Ascending aorta (tissue), 2 donors: ENCODE results near the gene LARP1. TPM values are rescaled to one million over a fixed set of nuclear protein-coding genes. Genes with fewer than 3 reads are reported as not detected.

Experiments
- DNase-seq, 2 donors: peaks; one replicate each; pipeline ENCODE4 v3.0.0-alpha.2; 2019; ENCODE audit warnings: low spot score in 2 of 2
- H3K27ac ChIP-seq, 2 donors: fragments of 200-600 bp; sonication (generic); one replicate each; pipeline ENCODE4 v1.5.1; 2016 to 2017; ENCODE audit warnings: mild to moderate bottlenecking in 1 of 2
- H3K27me3 ChIP-seq: fragments of 200-600 bp; sonication (generic); one replicate; pipeline ENCODE4 v1.5.1; 2017
- H3K36me3 ChIP-seq, 2 donors: fragments of 200-600 bp; sonication (generic); one replicate each; pipeline ENCODE4 v1.5.1; 2016
- H3K4me1 ChIP-seq, 2 donors: fragments of 200-600 bp; sonication (generic); one replicate each; pipeline ENCODE4 v1.5.1; 2016 to 2017; ENCODE audit warnings: mild to moderate bottlenecking in 1 of 2
- H3K4me3 ChIP-seq, 2 donors: fragments of 200-600 bp; sonication (generic); one replicate each; pipeline ENCODE4 v1.5.1; 2016 to 2017; ENCODE audit warnings: mild to moderate bottlenecking in 1 of 2
- H3K9me3 ChIP-seq, 2 donors: fragments of 200-600 bp; sonication (generic); one replicate each; pipeline ENCODE4 v1.5.1; 2016
- intact Hi-C: fragments of 100-400 bp; cut with DNase I; formaldehyde crosslinking; loops from one replicate; pipeline ENCODE4 v1.15.1; 2023
- total RNA-seq: library from RNA; depleted of rRNA; stranded (reverse); fragments of >200 nt; gene quantifications from one replicate; pipeline ENCODE4 v1.1.0, GENCODE V29; 2016
- TF ChIP-seq, protein P1 (sequence below), 3 experiments: fragments of 200-600 bp in 2 of 3; fragments of 450-650 bp in 1 of 3; sonication (generic) in 2 of 3; IDR thresholded peaks; one replicate each; pipeline ENCODE4 v1.5.1; 2016 to 2019; ENCODE audit warnings: antibody characterized with exemption in 3 of 3, mild to moderate bottlenecking in 1 of 3, moderate library complexity in 1 of 3

The LARP1 gene
- total RNA-seq, 1 donor from 2014 or later, result 105 TPM

DNA sequence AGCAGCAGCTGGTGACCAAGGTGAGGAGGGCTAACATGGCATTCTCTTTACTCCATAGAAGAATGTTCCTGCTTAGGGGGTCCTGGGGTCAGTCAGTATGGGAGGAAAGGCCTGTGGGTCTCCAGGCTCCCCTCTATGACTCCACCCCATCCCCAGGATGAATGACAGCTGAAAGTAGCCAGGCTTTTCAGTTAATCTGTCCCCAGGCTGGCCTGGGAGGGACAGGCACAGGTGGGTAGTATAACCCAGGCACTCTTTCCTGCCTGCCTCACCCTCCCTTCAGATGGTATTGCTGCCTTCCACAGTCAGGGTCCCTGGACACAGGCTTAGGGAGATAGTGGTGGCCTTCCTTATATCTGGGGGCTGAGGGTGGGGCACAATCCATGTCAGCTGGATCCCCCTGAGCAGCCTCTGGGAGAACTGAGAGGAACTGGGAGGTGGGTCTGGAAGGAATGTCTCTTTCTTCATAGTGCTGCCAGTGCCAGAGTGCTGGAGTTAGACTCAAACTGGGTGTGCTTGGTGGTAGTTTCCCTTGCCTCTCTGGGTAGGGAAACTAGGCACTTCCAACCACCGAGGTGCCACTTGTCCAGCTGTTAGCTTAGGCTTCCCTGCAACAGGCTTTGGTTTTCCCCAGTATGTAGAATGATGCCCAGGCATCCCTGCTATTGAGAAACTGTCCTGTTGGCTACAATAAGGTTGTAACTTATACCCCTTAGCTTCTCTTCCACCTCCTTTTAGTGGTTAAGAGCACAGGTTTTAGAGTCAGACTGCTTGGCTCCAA is 27.8 kb downstream of the LARP1 start:
- peak overlapping the region; percentile 41 to 45 for H3K27ac ChIP-seq
- DNase-seq, result no peak
- H3K4me3 ChIP-seq, result no peak overlapping the region
- TF ChIP-seq, protein P1, sequence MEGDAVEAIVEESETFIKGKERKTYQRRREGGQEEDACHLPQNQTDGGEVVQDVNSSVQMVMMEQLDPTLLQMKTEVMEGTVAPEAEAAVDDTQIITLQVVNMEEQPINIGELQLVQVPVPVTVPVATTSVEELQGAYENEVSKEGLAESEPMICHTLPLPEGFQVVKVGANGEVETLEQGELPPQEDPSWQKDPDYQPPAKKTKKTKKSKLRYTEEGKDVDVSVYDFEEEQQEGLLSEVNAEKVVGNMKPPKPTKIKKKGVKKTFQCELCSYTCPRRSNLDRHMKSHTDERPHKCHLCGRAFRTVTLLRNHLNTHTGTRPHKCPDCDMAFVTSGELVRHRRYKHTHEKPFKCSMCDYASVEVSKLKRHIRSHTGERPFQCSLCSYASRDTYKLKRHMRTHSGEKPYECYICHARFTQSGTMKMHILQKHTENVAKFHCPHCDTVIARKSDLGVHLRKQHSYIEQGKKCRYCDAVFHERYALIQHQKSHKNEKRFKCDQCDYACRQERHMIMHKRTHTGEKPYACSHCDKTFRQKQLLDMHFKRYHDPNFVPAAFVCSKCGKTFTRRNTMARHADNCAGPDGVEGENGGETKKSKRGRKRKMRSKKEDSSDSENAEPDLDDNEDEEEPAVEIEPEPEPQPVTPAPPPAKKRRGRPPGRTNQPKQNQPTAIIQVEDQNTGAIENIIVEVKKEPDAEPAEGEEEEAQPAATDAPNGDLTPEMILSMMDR (IDR thresholded peaks at IDR 0.05), result no peak
- intact Hi-C loops, result no loop called here
- H3K27me3 ChIP-seq, result no peaks in the 10 kb centered on the region
- peaks cover 27 to 40% of the 10 kb centered on the region in 2 donors for H3K4me1 ChIP-seq
- H3K9me3 ChIP-seq, result no peaks in the 10 kb centered on the region
- no peaks in the 10 kb centered on the region for H3K36me3 ChIP-seq

DNA sequence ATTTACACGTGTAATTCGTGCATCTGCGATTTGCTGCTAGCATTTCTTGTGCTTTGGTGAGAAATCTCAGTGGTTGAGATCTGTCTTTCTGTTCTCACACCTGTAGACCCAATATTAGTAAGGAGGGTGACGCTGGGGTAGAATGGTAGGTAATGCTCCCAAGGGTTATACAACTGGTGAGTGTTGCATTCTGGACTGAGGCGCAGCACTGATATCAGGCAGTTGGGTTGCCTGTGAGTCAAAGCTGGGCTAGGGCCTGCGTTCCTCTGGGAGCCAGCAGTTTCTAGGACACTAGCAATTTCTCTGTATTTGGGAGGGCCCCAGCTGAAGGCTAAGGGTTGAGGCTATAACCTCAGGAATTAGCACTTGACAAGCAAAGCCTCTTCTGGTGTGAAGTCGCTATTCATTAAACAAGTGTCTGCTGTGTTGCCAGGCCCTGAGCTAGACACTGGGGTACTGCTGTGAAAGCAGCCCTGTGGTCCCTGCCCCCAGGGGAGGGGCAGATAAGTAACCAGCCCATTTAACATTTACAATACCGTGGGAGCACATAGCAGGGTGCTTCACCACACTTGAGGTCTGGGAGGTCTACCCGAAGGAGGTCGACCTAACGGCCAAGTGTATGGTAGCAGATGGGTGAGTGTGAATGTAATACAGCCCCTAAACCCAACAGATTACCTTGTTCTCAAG is 28.7 kb downstream of the LARP1 start:
- Histone ChIP-seq H3K36me3 (no peaks in the 10 kb centered on the region), H3K27ac (peak overlapping the region in 1 of 2 donors; percentile 18), H3K4me3 (no peak overlapping the region), H3K4me1 (peaks cover 32 to 43% of the 10 kb centered on the region in 2 donors), H3K27me3 (no peaks in the 10 kb centered on the region), H3K9me3 (no peaks in the 10 kb centered on the region)
- TF ChIP-seq, protein P1 (IDR thresholded peaks at IDR 0.05), result no peak
- no peak for DNase-seq
- intact Hi-C loops, result no loop called here

DNA sequence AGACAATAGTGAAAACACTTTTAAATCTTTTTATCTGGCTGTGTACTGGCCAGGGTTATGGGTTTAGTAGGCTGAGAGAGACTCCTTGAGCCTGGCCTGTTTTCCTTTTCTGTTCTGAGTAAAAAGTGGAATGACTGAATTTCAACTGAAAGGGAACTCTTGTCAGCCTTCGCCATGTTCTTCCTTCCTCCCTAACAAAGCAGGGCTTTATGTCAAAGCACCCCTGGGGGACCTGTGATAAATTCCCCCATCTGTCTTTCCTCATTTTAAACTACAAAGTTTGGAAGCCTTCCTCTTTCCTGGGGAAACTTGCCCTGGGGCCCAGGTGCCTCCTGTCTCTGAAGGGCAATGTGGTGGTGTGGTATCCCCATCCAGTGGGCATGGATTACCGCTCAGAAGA is 29.7 kb downstream of the LARP1 start:
- Histone ChIP-seq H3K4me1 (peaks cover 28 to 40% of the 10 kb centered on the region in 2 donors), H3K27ac (no peak overlapping the region), H3K9me3 (no peaks in the 10 kb centered on the region)

DNA sequence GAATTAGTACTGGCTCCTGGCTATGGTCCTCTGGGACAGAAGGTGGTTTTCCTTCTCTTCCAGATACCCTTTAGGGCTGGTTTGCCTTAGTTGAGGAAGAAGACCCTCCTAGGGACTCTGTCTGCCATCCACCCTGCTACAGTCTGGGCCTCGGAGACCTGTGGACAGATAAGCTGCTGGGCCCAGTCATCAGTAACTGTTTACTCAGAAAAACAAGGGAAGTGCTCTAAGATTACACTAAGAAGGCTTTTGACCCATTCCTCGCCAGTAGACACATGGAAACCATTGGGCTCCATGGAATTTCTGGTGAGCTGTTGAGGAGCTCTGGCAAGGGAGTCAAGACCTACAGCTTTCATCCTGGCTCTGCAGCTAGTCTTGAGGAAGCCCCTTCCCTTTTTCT is 31.2 kb downstream of the LARP1 start:
- intact Hi-C loops, result no loop called here
- Histone ChIP-seq H3K36me3 (peaks cover 4 to 14% of the 10 kb centered on the region in 2 donors), H3K4me3 (no peak overlapping the region), H3K27ac (no peak overlapping the region), H3K27me3 (no peaks in the 10 kb centered on the region), H3K9me3 (no peaks in the 10 kb centered on the region), H3K4me1 (peaks cover 27 to 39% of the 10 kb centered on the region in 2 donors)
- DNase-seq, result no peak
- TF ChIP-seq, protein P1 (IDR thresholded peaks at IDR 0.05), result no peak

More for the DNA sequence above, 29.7 kb downstream of the LARP1 start:
- intact Hi-C loops, result no loop called here
- DNase-seq, result no peak
- H3K36me3 ChIP-seq, result no peaks in the 10 kb centered on the region
- no peak overlapping the region for H3K4me3 ChIP-seq
- no peaks in the 10 kb centered on the region for H3K27me3 ChIP-seq
- TF ChIP-seq, protein P1 (IDR thresholded peaks at IDR 0.05), result no peak

DNA sequence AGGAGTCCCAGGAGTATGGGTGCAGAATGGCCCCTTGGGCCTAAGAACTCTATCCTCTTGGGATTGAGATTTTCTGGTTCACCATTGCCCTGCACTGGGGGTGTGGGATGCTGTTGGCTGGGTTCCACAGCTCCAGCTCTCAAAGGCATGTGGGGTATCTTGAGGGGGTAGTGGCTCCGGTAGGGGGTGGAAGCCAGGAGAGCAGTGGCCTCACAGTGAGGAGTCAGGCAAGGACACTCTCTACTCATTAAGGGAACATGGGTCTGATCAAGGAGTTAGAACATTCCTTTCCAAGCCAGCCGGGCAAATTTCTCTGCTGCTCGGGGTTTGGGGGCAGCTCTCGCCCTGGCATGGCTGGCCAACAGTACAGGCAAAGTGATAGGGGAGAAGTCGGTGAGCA is 33.0 kb downstream of the LARP1 start:
- Histone ChIP-seq H3K9me3 (no peaks in the 10 kb centered on the region), H3K4me3 (no peak overlapping the region), H3K27ac (peak overlapping the region; percentile 3 to 21), H3K4me1 (peaks cover 14 to 23% of the 10 kb centered on the region in 2 donors), H3K27me3 (no peaks in the 10 kb centered on the region), H3K36me3 (peaks cover 18 to 30% of the 10 kb centered on the region in 2 donors)
- TF ChIP-seq, protein P1 (IDR thresholded peaks at IDR 0.05), result no peak
- DNase-seq, result no peak
- intact Hi-C loops, result no loop called here
